Prostate gland (tissue), 2 donors: ENCODE measurements around the gene TESK2.

ENCODE experiments used
- POLR2AphosphoS5 ChIP-seq: sonication (generic); formaldehyde crosslinking; IDR thresholded peaks from one replicate; pipeline ENCODE4 v1.6.1; 2017; ENCODE audit warnings: antibody characterized with exemption
- TF ChIP-seq, protein P1 (sequence below), 4 experiments: fragments of 200-600 bp in 2 of 4; fragments of 450-650 bp in 2 of 4; sonication (generic) in 2 of 4; IDR thresholded peaks; 1 replicate in 3 of 4; 2 replicates in 1 of 4; pipeline ENCODE4 v1.5.1; 2016 to 2019; ENCODE audit warnings: antibody characterized with exemption in 4 of 4, mild to moderate bottlenecking in 2 of 4, moderate library complexity in 2 of 4

GRCh38 chr1:45423906-45424678 lies 66.9 kb downstream of the TESK2 start:
- TF ChIP-seq POLR2AphosphoS5: no peak
- TF ChIP-seq, protein P1, sequence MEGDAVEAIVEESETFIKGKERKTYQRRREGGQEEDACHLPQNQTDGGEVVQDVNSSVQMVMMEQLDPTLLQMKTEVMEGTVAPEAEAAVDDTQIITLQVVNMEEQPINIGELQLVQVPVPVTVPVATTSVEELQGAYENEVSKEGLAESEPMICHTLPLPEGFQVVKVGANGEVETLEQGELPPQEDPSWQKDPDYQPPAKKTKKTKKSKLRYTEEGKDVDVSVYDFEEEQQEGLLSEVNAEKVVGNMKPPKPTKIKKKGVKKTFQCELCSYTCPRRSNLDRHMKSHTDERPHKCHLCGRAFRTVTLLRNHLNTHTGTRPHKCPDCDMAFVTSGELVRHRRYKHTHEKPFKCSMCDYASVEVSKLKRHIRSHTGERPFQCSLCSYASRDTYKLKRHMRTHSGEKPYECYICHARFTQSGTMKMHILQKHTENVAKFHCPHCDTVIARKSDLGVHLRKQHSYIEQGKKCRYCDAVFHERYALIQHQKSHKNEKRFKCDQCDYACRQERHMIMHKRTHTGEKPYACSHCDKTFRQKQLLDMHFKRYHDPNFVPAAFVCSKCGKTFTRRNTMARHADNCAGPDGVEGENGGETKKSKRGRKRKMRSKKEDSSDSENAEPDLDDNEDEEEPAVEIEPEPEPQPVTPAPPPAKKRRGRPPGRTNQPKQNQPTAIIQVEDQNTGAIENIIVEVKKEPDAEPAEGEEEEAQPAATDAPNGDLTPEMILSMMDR (IDR thresholded peaks at IDR 0.05): no peak
